NK-92 (cell line): ENCODE data around the gene FDX1.

Source experiments
- DNase-seq: peaks from one replicate; lab custom pipeline; 2025; ENCODE audit not compliant: unreplicated experiment; lab: John Stamatoyannopoulos, UW

FDX1 gene

GRCh38 chr11:110505528-110506284, 76.0 kb downstream of the FDX1 start:
- no peak for DNase-seq

GRCh38 chr11:110507328-110507727, 77.6 kb downstream of the FDX1 start:
- no peak for DNase-seq

GRCh38 chr11:110508786-110509185, 79.0 kb downstream of the FDX1 start:
- DNase-seq: no peak

GRCh38 chr11:110509472-110509871, 79.7 kb downstream of the FDX1 start:
- no peak for DNase-seq

- DNase-seq: no peak
Measured at GRCh38 chr11:110512026-110512425, 82.3 kb downstream of the FDX1 start.

GRCh38 chr11:110513259-110513801, 83.6 kb downstream of the FDX1 start:
- no peak for DNase-seq

GRCh38 chr11:110513846-110514437, 84.2 kb downstream of the FDX1 start:
- DNase-seq: no peak
